Activated CD4-positive, alpha-beta T cell treated with anti-CD3 and anti-CD28 coated beads for 24 hours (primary cell): ENCODE measurements around the gene PEPD.

Experiments
- DNase-seq, 2 donors: peaks; one replicate each; pipeline ENCODE4 v3.0.0-alpha.2; 2020; ENCODE audit warnings: low read depth in 2 of 2

PEPD gene

DNA sequence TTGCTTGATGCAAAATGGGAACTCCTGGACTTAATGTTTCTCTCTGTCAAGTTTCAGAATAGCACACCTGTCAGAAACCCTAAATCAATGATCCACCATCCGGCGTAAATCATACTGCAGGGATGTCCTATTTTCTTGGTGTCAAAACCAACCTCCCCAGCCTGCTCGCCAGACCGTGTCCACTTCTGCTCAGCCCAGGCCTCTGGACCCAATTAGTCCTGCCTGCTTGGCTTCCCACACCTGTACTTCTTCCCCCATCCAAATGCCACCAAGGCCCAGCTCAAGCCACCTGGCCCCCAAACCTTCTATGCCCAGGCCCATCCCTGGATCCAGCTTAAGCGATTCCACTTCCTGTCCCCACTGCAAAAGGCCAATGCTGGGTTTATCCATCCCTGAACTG, 25.1 kb upstream of the PEPD start:
- DNase-seq: no peak

DNA sequence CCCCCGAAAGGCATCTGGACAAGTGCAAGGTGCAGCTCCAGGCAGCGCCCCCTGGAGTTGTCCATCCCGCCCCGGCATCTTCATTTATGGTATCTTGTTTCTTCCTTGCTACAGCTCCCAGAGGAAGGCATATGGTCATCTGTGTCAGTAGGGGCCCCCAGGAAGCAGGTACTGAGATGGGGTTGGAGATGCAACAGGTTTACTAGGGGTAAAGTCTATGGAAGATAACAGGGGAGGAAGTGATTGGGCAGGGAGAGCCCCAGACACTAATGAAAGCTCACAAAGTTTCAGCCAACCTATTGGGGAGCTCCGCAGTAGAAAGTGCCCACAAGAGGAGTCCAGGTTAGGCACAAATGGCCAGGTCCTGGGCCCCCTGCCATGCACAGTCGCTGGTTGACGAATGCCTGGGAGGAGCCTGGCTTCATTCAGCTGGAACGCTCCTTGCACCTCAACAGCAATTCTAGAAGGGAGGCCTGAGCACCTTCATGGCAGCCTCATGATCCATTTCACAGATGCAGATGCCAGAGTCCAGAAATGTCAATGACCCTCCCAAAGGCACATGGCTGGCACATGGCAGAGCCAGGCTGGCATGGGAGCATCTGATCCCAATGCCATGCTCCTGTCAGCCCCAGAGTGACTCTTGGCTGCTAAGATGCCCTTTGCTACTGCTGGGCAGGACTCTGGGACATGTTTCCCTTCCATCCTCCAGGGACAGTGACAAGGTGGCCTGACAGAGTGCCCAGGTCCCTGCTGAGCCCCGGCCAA, 23.8 kb upstream of the PEPD start:
- DNase-seq: no peak

DNA sequence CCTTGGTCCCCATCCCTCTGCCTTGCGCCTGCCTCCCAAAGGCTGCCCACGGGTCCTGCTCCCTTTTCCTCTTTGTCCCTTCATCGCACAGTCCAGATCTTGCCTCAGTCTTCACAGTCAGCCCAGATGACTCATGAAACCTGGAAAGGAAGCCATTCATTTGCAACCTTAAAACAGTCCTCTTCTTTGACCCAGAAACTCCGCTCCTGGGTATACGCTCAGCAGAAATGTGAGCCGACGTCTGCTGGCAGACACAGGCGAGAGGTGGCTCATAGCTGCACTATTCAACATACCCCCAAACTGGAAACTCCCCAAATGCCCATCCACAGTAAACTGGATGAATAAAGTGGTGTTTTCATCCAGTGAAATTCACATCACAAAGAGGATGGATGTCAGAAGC, 13.6 kb upstream of the PEPD start:
- DNase-seq: no peak

DNA sequence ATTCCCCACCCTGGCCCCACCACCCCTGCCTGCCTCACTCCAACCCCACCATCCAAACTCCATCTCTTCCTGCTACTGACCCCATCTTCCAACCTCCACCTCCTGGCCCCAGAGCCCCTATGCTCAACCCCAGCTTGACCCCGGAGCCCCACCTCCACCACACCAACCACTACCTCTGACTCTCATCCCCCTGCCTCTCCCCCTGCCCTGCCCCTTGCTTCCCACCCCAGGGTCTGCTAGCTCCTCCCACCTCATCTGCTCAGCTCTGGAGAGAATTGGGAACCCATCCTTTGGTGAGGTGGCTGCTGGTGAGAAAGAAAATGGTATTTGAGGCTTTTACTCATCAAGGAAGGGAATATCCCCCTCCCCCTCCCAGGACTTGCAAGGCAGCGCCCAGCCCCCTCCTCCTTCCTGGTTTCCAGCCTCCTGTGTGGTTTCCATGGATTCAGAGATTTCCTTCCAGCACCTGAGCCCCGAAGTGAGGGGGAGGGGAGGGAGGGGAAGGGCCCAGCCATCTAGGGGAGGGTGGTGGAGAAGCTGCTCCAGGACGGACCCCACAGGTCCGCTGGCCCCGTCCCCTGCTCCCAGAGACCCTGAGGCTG, 11.4 kb upstream of the PEPD start:
- DNase-seq: no peak

DNA sequence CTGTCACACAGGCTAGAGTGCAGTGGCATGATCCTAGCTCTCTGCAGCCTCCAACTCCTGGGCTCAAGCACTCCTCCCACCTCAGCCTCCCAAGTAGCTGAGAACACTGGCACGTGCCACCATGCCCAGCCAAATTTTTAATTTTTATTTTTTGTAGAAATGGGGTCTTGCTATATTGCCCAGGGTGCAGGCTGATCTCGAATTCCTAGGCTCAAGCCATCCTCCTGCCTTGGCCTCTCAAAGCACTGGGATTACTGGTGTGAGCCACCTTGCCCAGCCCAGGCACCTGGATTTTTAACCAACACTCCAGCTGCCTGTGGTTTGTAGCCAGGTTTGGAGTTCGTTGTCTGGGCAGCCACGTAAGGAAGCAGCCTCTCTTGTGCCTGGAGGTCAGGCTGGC, 9.3 kb upstream of the PEPD start:
- DNase-seq: no peak

DNA sequence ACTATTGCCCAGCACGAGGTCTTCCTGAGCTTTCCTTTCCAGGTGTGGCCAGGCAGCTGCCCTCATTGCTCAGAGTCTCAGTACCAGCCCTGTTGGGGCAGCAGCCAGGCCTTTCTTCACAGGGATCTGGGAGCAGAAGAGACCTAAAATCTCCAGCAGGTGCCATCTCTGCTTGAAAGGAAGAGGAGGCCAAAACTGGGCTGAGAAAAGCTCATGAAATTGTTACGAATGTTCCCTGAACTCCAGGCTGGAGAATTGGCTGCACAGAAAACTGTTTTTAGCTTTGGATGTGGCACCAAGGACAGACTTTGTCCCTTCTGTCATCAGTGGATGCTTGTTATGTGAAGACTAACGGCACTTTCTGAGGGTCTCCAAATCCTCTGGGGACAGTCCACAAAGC, 8.7 kb upstream of the PEPD start:
- DNase-seq: no peak

DNA sequence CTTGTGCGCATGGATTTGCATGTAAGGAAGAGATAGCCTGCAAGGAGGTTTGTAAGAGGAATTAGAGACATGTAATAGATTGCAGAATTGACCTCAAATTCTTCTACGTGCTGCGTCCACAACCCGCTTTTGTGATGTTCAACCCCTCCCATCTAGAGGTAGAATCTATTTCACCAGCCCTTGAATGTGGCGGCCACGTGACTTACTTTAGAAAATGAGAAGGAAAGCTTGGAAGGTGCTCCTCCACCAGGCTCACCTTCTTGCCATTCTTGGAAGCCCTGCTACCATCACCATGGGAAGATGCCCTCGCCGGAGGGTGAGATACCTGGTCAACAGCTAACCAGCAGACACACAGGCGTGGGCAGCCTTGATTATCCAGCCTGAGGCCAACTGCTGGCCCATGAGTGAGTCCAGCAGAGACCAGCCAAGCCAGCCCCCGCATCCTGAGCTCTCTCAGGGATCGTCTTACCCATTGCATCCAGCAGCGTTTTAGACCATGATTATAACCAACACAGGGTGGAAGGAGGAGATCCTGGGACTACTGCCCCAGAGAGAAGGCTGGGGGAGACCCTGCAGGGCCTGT, 7.6 kb upstream of the PEPD start:
- DNase-seq: no peak

DNA sequence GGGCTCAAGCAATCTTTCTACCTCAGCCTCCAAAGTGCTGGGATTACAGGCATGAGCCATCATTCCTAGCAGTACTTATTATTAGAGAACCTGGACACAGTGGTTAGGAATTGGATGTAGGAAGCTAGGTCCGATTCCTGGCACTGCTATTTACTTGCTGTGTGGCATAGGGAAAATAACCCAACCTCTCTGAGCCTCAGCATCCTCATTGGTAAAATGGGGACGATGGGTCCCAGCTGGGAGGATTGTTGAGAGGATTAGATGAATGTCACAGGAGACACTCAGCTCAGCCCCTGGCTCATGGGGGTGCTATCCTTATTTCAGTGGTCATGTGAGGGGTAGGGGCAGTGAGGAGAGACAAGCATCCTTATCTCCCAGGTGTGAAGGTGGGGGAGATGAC, 6.8 kb upstream of the PEPD start:
- no peak for DNase-seq

DNA sequence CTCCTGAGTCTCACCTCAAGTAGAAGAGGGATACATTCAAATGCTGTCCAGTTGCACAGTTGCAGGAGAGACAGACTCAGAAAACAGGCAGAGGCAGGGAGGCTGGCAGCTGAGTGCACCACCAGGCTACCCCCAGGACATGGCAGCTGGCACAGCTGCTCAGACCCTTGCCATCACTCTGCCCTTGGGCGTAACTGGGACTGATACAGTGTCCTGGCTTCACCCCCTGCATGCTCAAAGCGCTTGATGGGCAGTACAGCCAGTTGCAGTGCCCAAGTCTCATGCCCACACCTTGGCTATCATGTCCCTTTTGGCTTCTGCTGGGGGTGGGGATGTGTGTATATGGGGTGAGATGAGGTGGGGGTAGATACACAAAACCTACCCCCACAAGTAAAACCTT, 5.5 kb upstream of the PEPD start:
- DNase-seq: no peak

DNA sequence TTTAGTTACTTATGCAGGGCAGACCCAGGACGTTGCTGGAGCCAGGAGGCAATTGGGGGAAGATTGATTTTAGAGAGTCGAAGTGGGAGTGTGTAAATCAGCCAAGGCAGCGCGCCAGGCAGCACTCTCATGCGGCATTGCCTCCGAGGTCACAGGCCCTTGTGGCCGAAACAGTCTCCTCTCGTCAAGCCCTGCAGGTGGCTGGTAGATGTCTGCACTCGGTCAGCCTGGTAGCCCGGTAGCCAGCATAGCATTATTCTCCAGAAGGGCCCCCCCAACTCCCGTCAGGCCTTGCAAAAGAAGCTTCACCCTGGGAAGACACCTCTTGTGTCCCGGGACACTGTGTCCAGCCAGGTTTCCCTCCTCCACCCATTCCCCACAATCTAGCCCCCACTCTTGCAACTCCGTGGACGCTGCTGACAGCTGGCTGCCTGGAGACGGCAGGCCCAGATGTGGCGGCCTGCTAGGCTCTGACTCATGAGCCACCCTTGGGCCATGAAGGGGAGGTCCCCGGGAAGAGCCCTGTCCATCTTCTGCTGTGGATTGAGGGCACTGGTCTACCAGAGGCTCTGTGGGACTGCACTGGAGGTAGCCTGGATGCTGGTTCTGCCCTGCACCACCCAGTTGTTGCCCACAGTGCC, 2.6 kb upstream of the PEPD start:
- DNase-seq: no peak

DNA sequence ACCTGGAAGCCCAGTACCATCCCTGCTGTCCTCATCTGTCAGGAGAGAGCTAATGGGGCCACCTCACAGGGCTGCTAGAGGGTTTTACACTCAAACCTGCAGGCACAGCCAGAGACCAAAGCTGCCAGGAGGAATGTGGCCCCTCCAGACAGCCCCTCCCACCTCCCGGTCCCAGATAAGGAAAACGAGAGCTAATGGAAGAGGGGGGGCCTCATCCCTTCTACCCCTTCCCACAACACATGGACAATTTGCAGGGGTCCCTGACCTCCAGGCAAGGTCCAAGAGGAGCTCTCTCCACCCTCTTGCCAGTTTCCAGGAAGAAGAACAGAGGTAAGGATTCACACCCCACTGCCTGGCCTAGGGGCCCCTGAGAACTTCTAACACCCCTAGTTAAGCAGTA, 1.6 kb upstream of the PEPD start:
- no peak for DNase-seq

DNA sequence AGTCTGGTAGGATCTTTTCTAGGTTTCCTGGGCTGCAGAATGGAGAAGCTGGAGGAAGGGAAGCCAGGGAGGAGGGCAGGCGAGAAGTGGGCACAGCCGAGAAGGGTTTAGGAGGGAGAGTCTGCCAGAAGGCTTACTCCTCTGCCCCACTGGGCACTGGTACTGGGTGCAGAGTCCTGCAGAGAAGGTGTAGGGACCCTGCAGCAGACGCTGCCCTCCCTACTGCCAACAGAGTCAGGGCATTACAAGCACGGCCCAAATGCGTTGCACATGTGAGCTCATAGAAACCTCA, 726 bp upstream of the PEPD start:
- no peak for DNase-seq

DNA sequence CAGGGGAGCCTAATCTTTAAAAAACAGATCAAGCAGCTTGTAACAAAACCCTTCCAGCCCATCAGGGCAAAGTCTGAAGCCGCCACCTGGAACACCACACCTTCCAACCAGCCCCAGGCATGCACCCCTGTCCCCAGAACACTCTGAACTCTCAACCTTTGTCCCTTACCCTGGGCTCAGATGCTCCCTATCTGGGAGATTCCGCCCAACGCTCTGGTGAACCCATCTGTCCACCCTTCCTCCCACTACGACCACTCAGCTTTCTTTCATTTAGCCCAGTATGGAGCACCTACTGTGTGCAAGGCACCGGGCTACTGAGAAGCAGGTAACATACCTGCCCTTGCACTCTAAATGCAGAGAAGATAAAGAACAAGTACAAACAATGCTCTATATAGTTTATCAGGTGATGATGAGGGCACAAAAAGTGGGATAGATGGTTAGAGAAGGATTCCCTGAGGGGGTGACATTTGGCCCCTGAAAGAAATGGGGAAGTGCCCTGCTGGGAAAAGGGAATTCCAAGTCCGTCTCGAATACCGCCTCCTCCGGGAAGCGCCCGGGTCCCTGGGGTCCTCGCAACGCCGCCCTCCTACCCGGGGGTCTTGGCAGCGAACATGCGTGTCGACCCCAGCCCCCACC, 629 bp downstream of the PEPD start:
- DNase-seq: no peak

DNA sequence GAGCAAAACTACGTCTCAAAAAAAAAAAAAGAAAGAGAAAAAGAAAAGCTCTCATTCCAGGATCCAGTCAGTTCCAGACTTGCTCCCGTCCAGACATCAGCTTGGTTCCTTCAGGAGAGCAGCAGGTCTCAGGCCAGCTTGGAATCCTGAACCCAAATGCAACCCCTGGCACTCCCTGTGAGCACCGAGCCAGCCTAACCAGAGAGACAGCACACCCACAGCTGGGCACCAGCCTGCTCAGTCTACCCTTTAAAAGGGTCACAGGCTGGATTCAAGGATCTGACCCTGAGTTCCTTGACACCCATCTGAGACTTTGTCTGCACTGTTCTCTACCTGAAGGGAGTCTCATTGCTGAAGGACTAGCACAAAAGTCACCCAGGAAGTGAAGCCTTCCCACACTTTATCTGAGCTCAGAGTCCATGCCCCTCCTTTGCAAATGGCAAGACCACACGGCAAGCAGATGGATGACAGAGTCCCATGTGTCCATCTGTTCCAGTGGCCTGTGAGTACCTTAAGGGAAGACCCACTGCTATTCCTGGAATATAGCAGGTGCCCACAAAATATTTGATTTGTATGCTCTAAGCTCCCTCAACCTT, 1.4 kb downstream of the PEPD start:
- DNase-seq: no peak

DNA sequence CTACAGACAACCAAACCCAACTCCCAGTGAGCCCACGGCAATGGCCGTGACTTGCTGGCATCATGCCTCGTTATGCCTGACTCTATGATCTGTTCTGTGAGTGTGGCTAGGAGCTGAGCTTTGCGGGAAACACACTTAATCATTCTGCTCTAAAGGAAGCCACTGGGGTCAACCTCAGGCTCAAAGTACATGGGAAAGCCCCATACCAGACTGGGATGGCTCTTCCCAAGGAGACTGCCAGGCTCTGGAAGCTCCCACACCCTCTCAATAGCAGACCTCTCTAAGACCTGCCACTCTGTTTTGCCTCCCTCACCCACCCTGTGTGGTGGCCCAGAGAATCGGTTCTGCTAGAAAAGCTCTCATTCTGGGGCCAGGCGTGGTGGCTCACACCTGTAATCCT, 2.2 kb downstream of the PEPD start:
- no peak for DNase-seq

DNA sequence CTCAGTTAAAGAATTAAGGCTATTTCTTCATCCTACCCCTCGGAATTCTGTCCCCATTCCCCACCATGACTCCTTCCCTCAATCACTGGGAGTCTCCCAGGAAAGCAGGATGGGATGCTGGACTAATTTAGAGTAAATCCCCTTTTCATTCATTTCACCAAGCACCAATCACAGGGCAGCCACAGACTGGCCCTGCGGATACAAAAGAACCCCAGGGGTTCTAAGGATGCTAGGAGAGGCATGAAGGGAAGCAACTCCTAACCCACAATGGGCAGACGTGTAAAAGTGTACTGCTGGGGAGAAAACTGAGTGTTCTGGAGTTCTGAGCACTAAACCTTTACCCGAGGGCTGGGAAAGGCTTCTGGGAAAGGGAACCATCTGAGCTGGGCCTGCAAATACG, 3.0 kb downstream of the PEPD start:
- DNase-seq: no peak

DNA sequence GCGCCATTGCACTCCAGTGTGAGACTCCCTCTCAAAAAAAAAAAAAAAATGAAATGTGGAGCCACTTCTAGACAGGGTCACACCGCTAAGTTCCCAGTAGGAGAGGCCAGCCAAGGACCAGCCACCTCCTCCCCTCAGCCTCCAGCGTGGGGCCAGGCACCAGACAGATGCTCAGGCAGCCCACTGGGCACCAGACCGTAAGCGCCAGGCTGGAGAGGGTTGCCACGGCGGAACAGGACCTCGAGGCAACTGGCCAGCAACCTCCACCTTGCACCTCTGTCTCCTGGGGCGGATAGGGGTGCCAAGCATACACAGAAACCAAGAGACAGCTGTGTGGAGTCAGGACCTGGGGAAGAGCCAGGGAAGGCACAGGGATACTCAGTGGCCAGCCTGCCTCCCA, 3.7 kb downstream of the PEPD start:
- no peak for DNase-seq

DNA sequence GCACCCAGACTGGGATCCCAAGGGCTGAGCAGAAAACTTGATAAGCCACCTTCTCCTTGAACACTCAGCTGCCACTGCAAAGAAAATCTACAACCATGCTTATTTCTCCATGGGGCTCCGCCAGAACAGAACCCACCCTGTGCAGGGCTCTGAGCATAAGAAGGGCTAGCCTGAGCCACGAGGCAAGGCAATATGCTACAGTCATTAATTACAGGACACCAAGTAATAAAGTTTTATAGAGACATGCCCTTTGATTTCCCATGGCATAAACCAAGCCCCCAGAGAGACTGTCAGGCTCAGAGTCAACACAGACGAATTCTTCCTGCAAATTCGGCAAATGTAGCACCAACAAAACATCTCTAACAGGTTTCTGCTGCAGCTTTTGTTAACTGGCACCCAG, 5.7 kb downstream of the PEPD start:
- no peak for DNase-seq

DNA sequence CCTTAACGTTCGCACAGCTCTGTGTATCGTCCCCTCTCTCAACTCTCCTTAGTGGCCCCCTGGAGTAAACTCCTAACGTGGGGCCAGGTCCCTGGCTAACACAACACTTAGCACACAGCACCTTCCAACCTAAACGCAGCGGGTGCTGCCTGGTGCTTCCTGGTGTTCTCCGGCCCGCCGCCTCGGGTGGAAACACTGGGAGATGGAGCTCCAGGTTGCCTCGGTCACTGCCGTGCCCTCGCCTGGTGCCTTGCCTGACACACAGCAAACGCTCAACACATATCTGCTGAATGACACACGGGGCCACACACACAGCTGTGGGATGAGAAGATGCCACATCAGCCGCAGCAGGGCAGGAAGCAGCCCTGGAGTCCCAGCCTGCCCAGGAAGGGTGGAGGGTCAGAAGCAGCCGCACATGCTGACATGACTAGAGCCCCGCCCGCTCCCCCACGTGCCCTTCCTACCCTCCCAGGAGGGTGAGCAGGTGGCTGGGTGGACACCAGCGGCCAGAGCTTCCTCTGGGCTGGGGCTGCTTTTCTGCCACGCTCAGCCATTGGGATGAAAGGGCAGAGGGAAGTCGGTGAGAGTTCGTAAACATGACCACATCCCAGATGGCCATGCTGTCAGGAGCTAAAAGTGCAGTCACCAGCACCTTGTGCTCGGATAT, 6.6 kb downstream of the PEPD start:
- no peak for DNase-seq

DNA sequence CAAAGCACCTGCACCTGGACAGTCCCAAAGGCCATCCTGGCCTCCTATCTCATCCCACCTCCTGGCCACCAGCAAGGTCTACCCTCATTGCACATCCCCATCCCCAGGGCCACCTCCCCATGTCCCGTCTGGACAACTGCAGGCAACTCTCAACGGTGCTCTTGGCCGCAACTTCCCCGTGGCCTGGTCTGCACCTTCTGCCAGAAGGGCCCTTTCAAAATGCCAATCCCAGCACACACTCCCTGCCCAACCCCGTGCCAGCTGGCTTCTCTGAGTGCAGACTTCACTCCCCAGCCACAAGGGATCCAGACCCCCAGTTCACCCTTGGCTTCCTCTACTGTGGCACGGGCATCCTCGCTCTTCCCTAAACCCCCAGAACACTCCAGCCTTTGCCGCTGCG, 8.2 kb downstream of the PEPD start:
- DNase-seq: no peak

DNA sequence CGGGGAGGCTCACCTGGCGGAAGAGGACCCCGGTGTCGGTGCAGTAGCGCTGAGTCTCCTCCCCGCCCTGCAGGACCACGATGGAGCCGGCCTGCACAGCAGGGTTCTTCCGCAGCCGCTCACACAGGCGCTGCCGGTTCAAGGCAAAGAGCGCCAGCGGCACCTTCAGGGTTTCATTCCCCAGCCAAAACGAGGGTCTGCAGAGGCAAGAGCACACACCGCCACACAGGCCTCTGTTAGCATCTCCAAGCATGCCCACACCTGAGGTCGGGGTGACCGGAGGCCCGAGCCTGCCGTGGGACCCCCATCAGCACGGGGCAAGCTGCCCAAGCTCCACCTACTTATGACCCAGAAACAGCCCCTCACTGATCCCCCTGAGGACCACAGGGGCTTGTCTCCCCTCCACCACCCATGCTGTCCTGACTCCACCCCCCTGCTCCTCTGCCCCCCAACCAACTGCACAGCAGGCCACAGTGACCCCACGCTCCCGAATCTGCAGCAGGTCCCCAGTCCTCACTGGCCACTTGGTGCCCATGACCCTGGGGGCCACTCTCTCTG, 8.9 kb downstream of the PEPD start:
- no peak for DNase-seq

DNA sequence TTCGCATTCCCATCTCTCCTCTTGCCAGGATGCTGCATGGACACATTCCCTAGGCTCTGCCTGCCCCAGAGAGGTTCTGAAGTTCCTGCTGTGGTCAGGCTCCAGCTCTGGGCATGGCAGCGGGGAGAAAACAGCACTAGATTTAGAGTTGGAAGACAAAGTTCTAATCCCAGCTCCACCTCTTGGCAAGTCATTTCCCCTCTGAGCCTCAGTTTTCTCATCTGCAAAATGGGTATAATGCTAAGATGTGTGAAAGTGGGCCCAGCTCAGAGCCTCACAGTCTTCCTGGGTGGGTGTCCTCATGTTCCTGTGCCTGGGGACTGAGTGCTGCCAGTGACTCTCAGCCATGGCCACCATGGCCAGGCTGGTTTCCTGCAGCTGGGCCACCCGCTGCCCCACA, 9.6 kb downstream of the PEPD start:
- no peak for DNase-seq
